Stomach (tissue), 4 donors: ENCODE measurements around the gene TTF2.

Experiments used
- EP300 ChIP-seq: sonication (generic); formaldehyde crosslinking; IDR thresholded peaks from one replicate; pipeline ENCODE4 v1.6.1; 2017; ENCODE audit warnings: antibody characterized with exemption
- POLR2A ChIP-seq, 4 donors: fragments of 450-650 bp; IDR thresholded peaks; one replicate each; pipeline ENCODE4 v1.6.1; 2016; ENCODE audit warnings: antibody characterized with exemption in 4 of 4, control low read depth in 2 of 4, mild to moderate bottlenecking in 1 of 4, moderate library complexity in 1 of 4
- POLR2AphosphoS5 ChIP-seq, 3 donors: sonication (generic); formaldehyde crosslinking; IDR thresholded peaks; one replicate each; pipeline ENCODE4 v1.6.1; 2016; ENCODE audit warnings: antibody characterized with exemption in 3 of 3
- TF ChIP-seq, protein P1 (sequence below), 7 experiments: fragments of 450-650 bp in 4 of 7; fragments of 200-600 bp in 3 of 7; sonication (generic) in 3 of 7; IDR thresholded peaks; one replicate each; pipeline ENCODE4 v1.5.1; 2016 to 2019; ENCODE audit warnings: antibody characterized with exemption in 7 of 7, control low read depth in 2 of 7, mild to moderate bottlenecking in 1 of 7

DNA sequence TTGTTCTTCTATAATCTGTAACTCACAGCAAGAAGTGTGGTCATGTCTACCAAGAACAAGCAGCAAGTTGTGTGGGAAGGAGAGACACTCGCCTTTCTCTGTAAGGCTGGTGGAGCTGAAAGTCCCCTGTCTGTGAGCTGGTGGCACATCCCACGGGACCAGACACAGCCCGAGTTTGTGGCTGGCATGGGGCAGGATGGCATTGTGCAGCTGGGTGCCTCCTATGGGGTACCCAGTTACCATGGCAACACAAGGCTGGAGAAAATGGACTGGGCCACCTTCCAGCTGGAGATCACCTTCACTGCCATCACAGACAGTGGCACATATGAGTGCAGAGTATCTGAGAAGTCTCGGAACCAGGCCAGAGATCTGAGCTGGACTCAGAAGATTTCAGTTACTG is 43.1 kb upstream of the TTF2 start:
- TF ChIP-seq, protein P1, sequence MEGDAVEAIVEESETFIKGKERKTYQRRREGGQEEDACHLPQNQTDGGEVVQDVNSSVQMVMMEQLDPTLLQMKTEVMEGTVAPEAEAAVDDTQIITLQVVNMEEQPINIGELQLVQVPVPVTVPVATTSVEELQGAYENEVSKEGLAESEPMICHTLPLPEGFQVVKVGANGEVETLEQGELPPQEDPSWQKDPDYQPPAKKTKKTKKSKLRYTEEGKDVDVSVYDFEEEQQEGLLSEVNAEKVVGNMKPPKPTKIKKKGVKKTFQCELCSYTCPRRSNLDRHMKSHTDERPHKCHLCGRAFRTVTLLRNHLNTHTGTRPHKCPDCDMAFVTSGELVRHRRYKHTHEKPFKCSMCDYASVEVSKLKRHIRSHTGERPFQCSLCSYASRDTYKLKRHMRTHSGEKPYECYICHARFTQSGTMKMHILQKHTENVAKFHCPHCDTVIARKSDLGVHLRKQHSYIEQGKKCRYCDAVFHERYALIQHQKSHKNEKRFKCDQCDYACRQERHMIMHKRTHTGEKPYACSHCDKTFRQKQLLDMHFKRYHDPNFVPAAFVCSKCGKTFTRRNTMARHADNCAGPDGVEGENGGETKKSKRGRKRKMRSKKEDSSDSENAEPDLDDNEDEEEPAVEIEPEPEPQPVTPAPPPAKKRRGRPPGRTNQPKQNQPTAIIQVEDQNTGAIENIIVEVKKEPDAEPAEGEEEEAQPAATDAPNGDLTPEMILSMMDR (IDR thresholded peaks at IDR 0.05), result no peak
- TF ChIP-seq POLR2AphosphoS5 (IDR thresholded peaks at IDR 0.05), result no peak
- no peak for TF ChIP-seq EP300
- no peak for TF ChIP-seq POLR2A (IDR thresholded peaks at IDR 0.05)
